GM19324 (cell line): ENCODE results near the gene BICRA.
"Not testable (repeated sequence)": the region's sequence is repeated elsewhere in the genome, so short reads cannot be mapped to it uniquely, and the experiment has no call there.

Experiments used
- ATAC-seq: cut with Tn5 transposase; IDR thresholded peaks from one replicate; pipeline ENCODE4 v1.9.1; 2021; ENCODE audit warnings: mild to moderate bottlenecking, moderate library complexity; ENCODE audit not compliant: unreplicated experiment, low FRiP score

Gene BICRA

GRCh38 chr19:47658431-47659348, 49.8 kb downstream of the BICRA start:
- no peak for ATAC-seq

- ATAC-seq: no peak
Observed at GRCh38 chr19:47660435-47660832, 51.5 kb downstream of the BICRA start.

GRCh38 chr19:47661161-47661560, 52.2 kb downstream of the BICRA start:
- ATAC-seq: no peak

- ATAC-seq: no peak
Observed at GRCh38 chr19:47661611-47662010, 52.7 kb downstream of the BICRA start.

- ATAC-seq: no peak
Observed at GRCh38 chr19:47663435-47663910, 54.5 kb downstream of the BICRA start.

GRCh38 chr19:47663911-47664771, 55.2 kb downstream of the BICRA start:
- no peak for ATAC-seq

GRCh38 chr19:47668556-47668955, 59.6 kb downstream of the BICRA start:
- not testable (repeated sequence) for ATAC-seq

GRCh38 chr19:47670736-47671135, 61.8 kb downstream of the BICRA start:
- ATAC-seq: no peak

- no peak for ATAC-seq
Observed at GRCh38 chr19:47671499-47671898, 62.6 kb downstream of the BICRA start.

GRCh38 chr19:47673426-47673825, 64.5 kb downstream of the BICRA start:
- no peak for ATAC-seq

- no peak for ATAC-seq
Observed at GRCh38 chr19:47674548-47674947, 65.6 kb downstream of the BICRA start.

GRCh38 chr19:47675271-47675670, 66.3 kb downstream of the BICRA start:
- no peak for ATAC-seq

- ATAC-seq: no peak
Observed at GRCh38 chr19:47675859-47676258, 66.9 kb downstream of the BICRA start.

GRCh38 chr19:47676811-47677210, 67.9 kb downstream of the BICRA start:
- ATAC-seq: no peak

- no peak for ATAC-seq
Observed at GRCh38 chr19:47679251-47679900, 70.4 kb downstream of the BICRA start.

GRCh38 chr19:47679922-47680857, 71.3 kb downstream of the BICRA start:
- no peak for ATAC-seq

GRCh38 chr19:47680858-47681332, 72.0 kb downstream of the BICRA start:
- no peak for ATAC-seq

- no peak for ATAC-seq
Observed at GRCh38 chr19:47681388-47681787, 72.5 kb downstream of the BICRA start.

GRCh38 chr19:47681936-47682335, 73.0 kb downstream of the BICRA start:
- ATAC-seq: no peak
